HFF-Myc (cell line): ENCODE measurements around the gene IFFO2.

Experiments
- DNase-seq: peaks from one replicate; pipeline ENCODE4 v3.0.0-alpha.2; 2011; ENCODE audit warnings: low read depth; ENCODE audit errors: extremely low read depth
- H3K4me3 ChIP-seq: replicated peaks from 2 replicates; pipeline ENCODE4 v1.5.1; 2011; ENCODE audit warnings: low read depth, mild to moderate bottlenecking, control low read depth, low read length
- TF ChIP-seq, protein P1 (sequence below): IDR thresholded peaks from 2 replicates; pipeline ENCODE4 v1.5.1; 2012; ENCODE audit warnings: mild to moderate bottlenecking, low read depth, low read length, control low read depth; ENCODE audit errors: missing control alignments

Gene IFFO2

DNA sequence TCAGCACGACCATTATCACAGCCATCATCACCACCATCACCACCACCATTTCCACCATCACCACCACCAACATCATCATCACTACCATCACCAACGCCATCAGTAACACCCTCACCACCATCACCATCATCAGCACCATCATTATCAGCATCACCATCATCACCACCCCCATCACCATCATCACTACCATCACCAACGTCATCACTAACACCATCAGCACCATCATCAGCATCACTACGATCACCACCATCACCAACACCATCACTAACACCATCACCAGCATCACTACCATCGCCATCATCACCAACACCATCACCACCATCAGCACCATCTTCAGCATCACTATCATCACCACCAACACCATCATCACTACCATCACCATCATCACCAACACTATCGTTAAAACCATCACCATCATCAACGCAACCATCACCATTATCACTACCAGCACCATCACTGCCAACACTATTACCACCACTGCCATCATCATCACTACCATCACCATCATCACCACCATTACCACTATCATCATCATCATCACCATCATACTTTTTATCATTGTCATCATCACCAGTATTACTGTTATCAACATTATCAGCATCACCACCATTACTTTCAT is 98.3 kb downstream of the IFFO2 start:
- no peak overlapping the region for H3K4me3 ChIP-seq
- DNase-seq: no peak
- TF ChIP-seq, protein P1, sequence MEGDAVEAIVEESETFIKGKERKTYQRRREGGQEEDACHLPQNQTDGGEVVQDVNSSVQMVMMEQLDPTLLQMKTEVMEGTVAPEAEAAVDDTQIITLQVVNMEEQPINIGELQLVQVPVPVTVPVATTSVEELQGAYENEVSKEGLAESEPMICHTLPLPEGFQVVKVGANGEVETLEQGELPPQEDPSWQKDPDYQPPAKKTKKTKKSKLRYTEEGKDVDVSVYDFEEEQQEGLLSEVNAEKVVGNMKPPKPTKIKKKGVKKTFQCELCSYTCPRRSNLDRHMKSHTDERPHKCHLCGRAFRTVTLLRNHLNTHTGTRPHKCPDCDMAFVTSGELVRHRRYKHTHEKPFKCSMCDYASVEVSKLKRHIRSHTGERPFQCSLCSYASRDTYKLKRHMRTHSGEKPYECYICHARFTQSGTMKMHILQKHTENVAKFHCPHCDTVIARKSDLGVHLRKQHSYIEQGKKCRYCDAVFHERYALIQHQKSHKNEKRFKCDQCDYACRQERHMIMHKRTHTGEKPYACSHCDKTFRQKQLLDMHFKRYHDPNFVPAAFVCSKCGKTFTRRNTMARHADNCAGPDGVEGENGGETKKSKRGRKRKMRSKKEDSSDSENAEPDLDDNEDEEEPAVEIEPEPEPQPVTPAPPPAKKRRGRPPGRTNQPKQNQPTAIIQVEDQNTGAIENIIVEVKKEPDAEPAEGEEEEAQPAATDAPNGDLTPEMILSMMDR: no peak

- H3K4me3 ChIP-seq: no peak overlapping the region
- no peak for DNase-seq
- TF ChIP-seq, protein P1: no peak
Observed at GRCh38 chr1:18856435-18856834, 100.0 kb downstream of the IFFO2 start.

DNA sequence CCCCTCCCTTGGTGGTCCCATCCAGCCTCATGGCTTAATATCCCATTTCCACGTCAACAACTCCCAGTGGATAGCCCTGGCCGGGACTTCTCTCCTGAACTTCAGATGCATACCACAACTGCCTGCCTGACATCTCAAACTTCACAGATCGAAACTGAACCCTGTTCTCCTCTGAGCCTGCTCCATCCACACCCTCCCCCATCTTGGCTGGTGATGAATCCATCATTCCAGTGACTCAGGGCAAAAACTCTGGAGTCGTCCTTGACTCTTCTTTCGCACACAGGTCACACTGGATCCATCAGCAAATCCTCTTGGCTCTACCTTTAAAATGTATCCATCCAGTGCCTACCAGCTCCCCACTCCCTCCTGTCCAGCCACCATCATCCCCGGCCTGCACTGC is 100.9 kb downstream of the IFFO2 start:
- no peak overlapping the region for H3K4me3 ChIP-seq
- TF ChIP-seq, protein P1: no peak
- DNase-seq: no peak

DNA sequence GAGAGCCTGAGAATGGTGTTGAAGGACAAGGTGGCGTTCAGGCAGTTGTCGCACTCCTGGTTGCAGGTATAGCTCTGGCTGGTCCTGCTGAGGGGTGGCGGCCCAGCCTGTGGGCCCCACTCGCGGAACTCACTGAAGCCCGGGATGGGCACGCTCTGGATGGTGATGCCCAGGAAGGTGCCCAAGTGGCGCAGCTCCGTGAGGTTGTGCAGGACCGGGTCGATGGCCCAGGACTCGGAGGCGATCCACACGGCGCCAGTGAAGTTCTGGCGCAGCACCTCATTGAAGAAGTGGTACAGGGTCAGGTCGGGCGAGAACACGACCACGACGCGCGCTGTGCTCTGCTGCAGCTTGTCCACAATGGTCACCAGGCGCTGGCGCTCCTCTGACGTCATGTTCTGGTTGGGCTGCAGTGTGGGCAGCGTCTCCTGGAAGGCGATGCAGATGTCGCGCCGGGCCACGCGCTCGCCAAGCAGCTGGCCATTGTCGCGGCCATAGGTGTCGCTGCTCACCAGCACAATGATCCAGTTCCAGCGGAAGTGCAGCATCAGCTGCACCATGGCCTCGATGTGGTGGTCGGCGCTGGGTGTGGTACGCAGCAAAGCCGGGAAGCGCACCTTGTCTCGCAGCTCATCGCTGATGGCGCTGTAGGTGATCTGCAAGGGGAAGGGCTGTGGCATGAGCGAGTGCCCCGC is 102.0 kb downstream of the IFFO2 start:
- TF ChIP-seq, protein P1: no peak
- DNase-seq: no peak

More for the DNA sequence above, 102.0 kb downstream of the IFFO2 start:
- H3K4me3 ChIP-seq: no peak overlapping the region
